Mucosa of gallbladder (tissue), 1 donor: Measurements from ENCODE around the gene FCHSD2. TPM values are rescaled to one million over a fixed set of nuclear protein-coding genes. Genes with fewer than 3 reads are reported as not detected.
"Not testable (repeated sequence)": the region's sequence is repeated elsewhere in the genome, so short reads cannot be mapped to it uniquely, and the experiment has no call there.

ENCODE experiments used
- DNase-seq: peaks from one replicate; pipeline ENCODE4 v3.0.0-alpha.2; 2020; ENCODE audit warnings: low spot score
- total RNA-seq: library from RNA; stranded (reverse); gene quantifications from one replicate; pipeline ENCODE4 v1.2.1, GENCODE V29; 2021
- donor health status: DM: no; HTN: no; CAD: no.

FCHSD2 gene
- total RNA-seq, 1 donor from 2014 or later: 56.4 TPM

GRCh38 chr11:73151416-73151815 is 9.3 kb upstream of the FCHSD2 start:
- no peak for DNase-seq

DNA sequence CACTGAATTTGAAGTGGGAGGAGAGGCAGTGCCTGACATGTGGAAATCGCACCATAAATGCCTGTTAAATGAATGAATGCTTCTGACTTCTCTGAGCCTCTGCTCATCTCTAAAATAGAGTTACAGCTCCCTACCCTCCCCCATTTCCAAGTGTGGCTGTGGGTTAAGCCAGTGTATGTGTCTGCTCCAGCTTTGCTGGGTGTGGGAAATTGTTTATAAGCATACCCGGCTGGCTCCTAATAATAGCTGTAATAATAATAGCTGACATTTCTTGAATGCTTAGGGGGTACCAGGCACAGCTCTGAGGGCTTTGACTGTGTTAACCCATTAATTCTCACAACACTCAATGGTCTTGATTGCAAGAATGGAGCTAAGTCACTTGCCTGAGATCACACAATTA is 7.0 kb upstream of the FCHSD2 start:
- DNase-seq: no peak

GRCh38 chr11:73147771-73148681 is 5.9 kb upstream of the FCHSD2 start:
- DNase-seq: no peak

DNA sequence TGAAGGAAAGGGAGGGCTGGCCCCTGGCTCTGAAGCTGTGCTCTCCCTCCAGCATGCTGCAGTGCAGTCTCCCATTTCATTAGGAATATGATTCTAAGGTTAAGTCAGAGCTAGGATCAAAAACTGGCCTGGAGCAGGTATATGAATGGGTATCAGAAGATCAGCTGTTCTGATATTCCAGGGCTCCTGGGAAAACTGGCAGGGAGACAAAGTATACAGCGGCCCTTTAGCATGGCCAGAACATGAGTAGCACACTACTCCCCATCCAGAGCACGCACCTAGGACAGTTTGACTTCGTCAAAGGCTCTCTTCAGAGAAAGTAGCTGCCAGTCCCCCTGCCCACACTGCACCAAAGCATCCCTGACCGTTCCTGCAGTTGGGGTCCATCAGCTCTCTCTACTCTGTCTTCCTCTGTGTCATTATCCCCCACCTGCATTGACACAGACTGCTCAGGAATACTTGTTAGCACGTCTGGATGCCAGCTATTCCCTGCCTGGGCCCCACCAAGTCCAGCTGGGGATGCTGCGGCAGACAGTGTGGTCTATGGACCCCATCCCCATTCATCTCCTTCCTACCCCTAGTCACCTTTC is 4.0 kb upstream of the FCHSD2 start:
- peak; percentile 5 for DNase-seq

DNA sequence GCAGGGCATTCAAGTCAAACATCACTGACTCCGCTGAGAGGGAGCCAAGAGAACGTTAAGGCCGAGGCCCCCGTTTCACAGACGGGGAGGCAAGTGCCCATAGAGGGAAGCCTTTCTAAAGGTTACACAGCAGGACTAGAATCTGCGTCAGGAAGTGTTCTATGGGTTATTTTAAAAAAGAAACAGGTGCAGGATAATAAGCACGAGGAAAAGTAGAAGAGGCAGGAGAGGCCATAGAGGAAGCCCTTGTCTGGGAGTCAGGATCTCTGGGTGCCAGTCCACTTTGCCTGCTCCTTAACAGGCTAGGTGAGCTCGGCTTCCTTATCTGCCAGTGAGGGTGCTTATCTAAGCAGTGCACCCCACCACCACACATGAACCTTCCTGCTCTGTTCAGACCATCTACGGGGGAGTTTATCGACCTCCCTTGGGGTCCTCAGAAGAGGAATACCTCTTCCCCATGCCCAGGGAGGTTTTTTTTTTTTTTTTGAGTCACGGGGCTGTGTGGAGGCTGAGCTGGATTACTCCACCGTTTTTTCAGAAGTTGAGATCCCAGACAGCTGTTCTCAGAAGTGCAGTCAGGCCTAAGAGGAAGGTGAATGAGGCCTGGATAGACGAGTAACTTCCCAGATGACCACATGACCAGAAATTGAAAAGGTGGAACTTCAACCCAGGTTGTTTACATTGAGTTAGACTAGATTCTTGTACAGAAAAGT is 1.2 kb upstream of the FCHSD2 start:
- DNase-seq: no peak

DNA sequence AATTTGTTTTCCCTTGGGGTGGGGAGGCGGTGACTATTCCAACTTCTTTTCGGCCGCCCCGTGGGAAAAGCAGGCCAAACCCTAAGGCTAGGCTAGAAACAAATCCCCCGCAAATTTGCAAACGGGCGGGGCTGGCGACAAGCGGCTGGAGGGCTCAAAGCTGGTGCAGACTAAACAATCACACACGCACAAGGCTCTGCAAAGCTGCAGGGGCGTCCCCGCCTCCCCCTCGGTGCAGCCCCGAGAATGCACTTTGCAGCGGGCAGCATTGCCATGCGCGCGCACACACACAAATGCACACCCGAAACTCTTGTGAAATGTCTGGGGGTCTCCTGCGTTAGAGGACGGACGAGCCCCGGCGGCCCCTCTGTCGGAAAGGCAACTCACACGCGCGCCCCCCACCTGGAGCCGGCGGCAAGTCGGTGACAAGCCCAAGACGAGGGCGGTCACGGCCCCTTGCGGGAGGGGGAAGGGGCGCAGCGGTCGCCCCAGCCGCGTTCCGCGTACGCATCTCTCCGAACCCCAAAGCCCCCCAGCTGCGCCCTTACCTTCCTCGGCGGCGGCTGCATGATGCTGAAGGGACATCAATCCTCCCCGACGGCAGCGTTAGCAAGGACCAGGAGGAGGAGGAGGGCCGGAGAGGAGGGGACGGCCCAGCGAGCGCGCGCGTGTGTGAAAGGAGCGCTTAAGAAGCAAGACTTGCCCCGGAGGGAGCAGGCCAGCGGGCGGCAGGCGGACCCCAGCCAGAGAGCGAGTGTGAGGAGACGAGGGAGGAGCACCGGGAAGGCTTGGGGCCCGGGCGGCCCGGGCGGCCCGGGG is 600 bp downstream of the FCHSD2 start:
- peak; percentile 64 for DNase-seq

DNA sequence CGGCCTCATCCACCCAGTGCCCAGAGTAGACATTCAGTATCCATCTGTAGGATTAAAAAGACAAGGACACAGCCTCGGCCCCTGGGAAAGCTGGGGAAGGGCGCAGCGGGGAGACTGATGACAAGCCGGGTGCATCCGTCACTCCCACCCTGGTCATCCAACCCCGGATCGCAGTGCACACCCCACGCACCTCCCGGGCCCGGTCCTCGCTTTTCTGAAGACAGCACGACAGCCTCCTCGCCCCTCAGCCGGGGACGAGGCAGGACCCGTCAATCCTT is 1.1 kb downstream of the FCHSD2 start:
- no peak for DNase-seq

- DNase-seq: peak; percentile 25
These were observed 1.7 kb downstream of the FCHSD2 start for GRCh38 chr11:73140213-73141030.

GRCh38 chr11:73139476-73140198 is 2.5 kb downstream of the FCHSD2 start:
- no peak for DNase-seq

GRCh38 chr11:73137944-73138274 is 4.2 kb downstream of the FCHSD2 start:
- no peak for DNase-seq

DNA sequence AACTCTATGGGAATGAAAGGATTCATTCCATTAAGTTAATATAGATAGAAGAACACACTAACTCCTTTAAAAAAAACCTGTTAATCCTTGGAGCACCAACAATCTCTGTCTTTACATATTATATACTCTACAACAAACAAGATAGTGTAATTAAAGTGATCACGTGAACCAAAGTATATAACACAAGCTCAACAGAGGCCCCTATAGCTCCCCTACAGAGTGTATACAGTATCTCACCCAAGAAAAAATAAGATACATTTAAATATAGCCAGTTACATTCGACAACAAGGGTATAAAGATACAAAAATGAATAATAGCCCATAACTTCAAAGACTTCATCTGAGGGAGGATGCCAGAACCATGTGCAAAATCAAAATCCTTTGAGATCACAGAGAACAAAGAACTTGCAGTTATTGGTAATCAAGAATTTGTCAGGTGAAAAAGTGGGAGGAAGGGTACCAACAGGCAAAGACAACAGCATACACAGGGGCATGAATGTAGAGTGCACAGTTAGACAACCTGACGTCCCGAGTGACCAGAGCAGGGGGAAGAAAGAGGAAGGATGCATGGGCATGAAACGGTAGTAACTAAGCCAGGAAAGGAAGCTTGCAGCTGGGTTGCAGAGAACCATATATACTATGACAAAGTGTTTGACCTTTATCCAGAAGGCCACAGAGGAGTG is 4.7 kb downstream of the FCHSD2 start:
- DNase-seq: no peak

DNA sequence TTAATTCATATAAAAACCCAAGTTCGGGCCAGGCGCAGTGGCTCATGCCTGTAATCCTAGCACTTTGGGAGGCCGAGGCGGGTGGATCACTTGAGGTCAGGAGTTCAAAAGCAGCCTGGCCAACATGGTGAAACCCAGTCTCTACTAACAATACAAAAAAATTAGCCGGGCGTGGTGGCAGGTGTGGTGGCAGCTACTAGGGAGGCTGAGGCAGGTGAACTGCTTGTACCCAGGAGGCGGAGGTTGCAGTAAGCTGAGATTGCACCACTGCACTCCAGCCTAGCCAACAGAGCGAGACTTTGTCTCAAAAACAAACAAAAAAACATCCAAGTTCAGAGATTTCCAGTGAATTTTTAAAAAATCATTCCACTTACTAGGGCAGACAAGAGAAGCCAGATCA is 5.4 kb downstream of the FCHSD2 start:
- DNase-seq: not testable (repeated sequence)

DNA sequence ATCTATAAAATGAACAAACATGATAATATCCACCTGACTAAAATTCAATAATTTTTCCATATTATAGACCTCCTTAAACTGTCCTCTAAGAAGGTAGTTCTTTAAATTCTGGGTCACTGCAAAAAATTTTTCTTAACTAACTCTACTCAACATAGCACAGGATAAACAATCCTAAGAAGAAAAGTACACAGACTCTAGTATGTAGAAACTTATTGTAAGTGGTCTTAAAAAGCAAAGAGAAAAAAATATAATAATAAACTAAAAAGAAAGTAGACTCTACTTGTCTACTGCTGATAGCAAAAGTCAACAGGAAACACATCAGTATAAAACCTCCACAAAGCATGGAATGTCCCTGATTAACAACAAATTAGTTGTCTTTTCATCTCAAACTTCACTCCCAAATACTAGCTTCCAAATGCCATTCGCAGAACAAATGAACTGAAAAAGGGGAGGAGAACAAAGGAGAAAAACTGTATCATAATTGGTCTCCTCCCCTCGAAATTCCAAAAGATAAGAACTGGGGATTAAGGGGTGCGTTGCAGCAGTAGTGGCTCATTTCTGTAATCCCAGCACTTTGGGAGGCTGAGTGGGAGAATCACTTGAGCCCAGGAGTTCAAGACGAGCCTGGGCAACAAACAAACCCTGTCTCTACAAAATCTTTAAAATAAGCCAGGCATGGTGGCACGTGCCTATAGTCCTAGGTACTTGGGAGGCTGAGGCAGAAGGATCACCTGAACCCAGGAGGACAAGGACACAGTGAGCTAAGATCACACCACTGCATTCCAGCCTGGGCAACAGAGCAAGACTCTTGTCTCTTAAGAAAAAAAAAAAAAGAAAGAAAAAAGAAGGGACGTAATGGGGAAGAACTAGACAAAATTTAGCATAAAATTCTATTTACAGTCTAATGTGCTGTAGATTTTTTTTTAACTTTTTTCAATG is 6.5 kb downstream of the FCHSD2 start:
- no peak for DNase-seq

DNA sequence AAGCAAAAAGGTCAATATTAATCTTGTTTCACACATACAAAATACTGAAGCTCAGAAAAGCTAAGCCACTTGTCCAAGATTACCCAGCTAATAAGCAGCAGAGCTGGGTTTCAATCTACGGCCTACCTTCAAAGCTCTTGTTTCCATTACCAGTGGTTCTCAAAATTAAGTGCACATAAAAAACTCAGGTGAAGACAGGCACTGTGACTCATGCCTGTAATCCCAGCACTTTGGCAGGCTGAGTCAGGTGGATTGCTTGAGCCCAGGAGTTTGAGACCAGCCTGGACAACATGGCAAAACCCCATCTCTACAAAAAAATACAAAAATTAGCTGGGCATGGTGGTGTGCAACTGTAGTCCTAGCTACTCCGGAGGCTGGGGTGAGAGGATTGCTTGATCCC is 9.8 kb downstream of the FCHSD2 start:
- not testable (repeated sequence) for DNase-seq

DNA sequence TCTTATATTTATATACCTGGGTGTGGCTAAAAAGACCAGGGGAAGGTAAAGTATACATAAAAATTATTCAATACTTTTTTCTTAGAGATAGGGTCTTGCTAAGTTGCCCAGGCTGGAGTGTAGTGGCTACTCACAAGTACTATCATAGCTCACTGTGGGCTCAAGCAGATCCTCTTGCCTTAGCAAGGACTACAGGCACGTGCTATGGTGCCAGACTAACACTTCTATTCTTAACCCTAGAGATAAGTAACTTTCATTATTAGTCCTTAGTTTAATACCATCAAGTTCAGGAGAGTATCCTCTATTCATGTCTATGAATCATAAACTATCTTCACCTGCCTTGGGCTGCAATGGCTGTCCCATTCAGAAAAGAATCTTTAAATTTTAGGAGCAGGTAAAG is 11.9 kb downstream of the FCHSD2 start:
- DNase-seq: no peak

GRCh38 chr11:73129198-73129597 is 12.9 kb downstream of the FCHSD2 start:
- no peak for DNase-seq

- DNase-seq: no peak
These were observed 15.2 kb downstream of the FCHSD2 start for GRCh38 chr11:73126804-73127480.

DNA sequence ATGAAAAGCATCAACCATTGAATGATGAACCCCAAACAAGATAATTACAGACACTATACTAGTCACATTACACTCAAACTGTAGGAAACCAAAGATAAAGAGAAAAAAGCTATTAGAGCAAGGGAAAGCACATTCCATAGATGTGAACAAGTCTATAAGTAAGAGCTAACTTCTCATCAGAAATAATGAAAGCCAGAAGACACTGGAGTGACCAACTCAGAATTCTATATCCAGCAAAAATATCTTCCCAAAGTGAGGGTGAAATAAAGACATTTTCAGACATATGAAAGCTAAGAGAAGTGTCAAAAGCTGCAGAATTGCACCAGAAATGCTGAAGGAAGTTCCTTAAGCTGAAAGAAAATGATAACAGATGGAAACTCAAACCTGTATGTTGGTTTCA is 17.3 kb downstream of the FCHSD2 start:
- no peak for DNase-seq
